HG03280 (cell line): ENCODE results near the gene C1QTNF12.
"Not testable (repeated sequence)": the region's sequence is repeated elsewhere in the genome, so short reads cannot be mapped to it uniquely, and the experiment has no call there.

ENCODE experiments used
- ATAC-seq: cut with Tn5 transposase; IDR thresholded peaks from one replicate; pipeline ENCODE4 v1.9.1; 2021; ENCODE audit warnings: mild to moderate bottlenecking, moderate library complexity; ENCODE audit not compliant: unreplicated experiment

The C1QTNF12 gene

GRCh38 chr1:1259951-1260600 lies 13.6 kb upstream of the C1QTNF12 start:
- no peak for ATAC-seq

GRCh38 chr1:1259540-1259939 lies 13.0 kb upstream of the C1QTNF12 start:
- no peak for ATAC-seq

- ATAC-seq: no peak
Observed at GRCh38 chr1:1259119-1259488, 12.6 kb upstream of the C1QTNF12 start.

GRCh38 chr1:1256956-1257871 lies 10.7 kb upstream of the C1QTNF12 start:
- ATAC-seq: no peak

GRCh38 chr1:1255611-1256010 lies 9.1 kb upstream of the C1QTNF12 start:
- no peak for ATAC-seq

GRCh38 chr1:1255078-1255477 lies 8.6 kb upstream of the C1QTNF12 start:
- ATAC-seq: no peak

- ATAC-seq: no peak
Observed at GRCh38 chr1:1254667-1254998, 8.1 kb upstream of the C1QTNF12 start.

- no peak for ATAC-seq
Observed at GRCh38 chr1:1253972-1254666, 7.6 kb upstream of the C1QTNF12 start.

GRCh38 chr1:1253314-1253713 lies 6.8 kb upstream of the C1QTNF12 start:
- ATAC-seq: no peak

- ATAC-seq: no peak
Observed at GRCh38 chr1:1250786-1251284, 4.3 kb upstream of the C1QTNF12 start.

- ATAC-seq: not testable (repeated sequence)
Observed at GRCh38 chr1:1248009-1248913, 1.7 kb upstream of the C1QTNF12 start.

- ATAC-seq: no peak
Observed at GRCh38 chr1:1247341-1247913, 905 bp upstream of the C1QTNF12 start.

GRCh38 chr1:1245817-1246576 lies 525 bp downstream of the C1QTNF12 start:
- ATAC-seq: no peak

GRCh38 chr1:1245178-1245816 lies 1.2 kb downstream of the C1QTNF12 start:
- no peak for ATAC-seq

- ATAC-seq: no peak
Observed at GRCh38 chr1:1244192-1244811, 2.2 kb downstream of the C1QTNF12 start.

- no peak for ATAC-seq
Observed at GRCh38 chr1:1243807-1244191, 2.7 kb downstream of the C1QTNF12 start.

- no peak for ATAC-seq
Observed at GRCh38 chr1:1243266-1243660, 3.3 kb downstream of the C1QTNF12 start.

- no peak for ATAC-seq
Observed at GRCh38 chr1:1242461-1243265, 3.9 kb downstream of the C1QTNF12 start.
